ENCODE measurements around the gene TMPRSS9.

GRCh38 chr19:2451138-2451537, 91.1 kb downstream of the TMPRSS9 start:
- TF ChIP-seq TAF1 (IDR thresholded peaks at IDR 0.05; ENCODE audit: low read depth, low read length) (no peak), POLR2A (IDR thresholded peaks at IDR 0.05; ENCODE audit: low read depth, low read length) (no peak), SPI1 (IDR thresholded peaks at IDR 0.05; ENCODE audit: low read depth, low read length) (no peak), POLR2AphosphoS5 (IDR thresholded peaks at IDR 0.05; ENCODE audit: low read depth, low read length) (no peak)

All from GM12891 (cell line).